Fibroblast of skin of left biceps (primary cell): ENCODE results near the gene RIC3.
"Not testable (repeated sequence)": the region's sequence is repeated elsewhere in the genome, so short reads cannot be mapped to it uniquely, and the experiment has no call there.

ENCODE experiments used
- DNase-seq, 2 experiments: peaks; one replicate each; pipeline ENCODE4 v3.0.0-alpha.2; 2013; ENCODE audit warnings: low read depth in 2 of 2

RIC3 gene

GRCh38 chr11:8190431-8190830 lies 21.6 kb upstream of the RIC3 start:
- no peak for DNase-seq

- DNase-seq, result no peak
Observed at GRCh38 chr11:8186429-8186828, 17.6 kb upstream of the RIC3 start.

- DNase-seq, result no peak
Observed at GRCh38 chr11:8183111-8183510, 14.3 kb upstream of the RIC3 start.

- no peak for DNase-seq
Observed at GRCh38 chr11:8180469-8180868, 11.6 kb upstream of the RIC3 start.

GRCh38 chr11:8178297-8178696 lies 9.5 kb upstream of the RIC3 start:
- DNase-seq, result no peak

GRCh38 chr11:8177136-8177535 lies 8.3 kb upstream of the RIC3 start:
- no peak for DNase-seq

GRCh38 chr11:8167796-8168195 lies 1.0 kb downstream of the RIC3 start:
- no peak for DNase-seq

GRCh38 chr11:8164746-8165145 lies 4.1 kb downstream of the RIC3 start:
- DNase-seq, result no peak

- DNase-seq, result not testable (repeated sequence)
Observed at GRCh38 chr11:8161627-8162304, 7.1 kb downstream of the RIC3 start.

GRCh38 chr11:8156877-8157276 lies 11.9 kb downstream of the RIC3 start:
- DNase-seq, result no peak

GRCh38 chr11:8149726-8150125 lies 19.1 kb downstream of the RIC3 start:
- DNase-seq, result no peak

GRCh38 chr11:8138526-8138925 lies 30.3 kb downstream of the RIC3 start:
- no peak for DNase-seq

GRCh38 chr11:8127447-8127846 lies 41.4 kb downstream of the RIC3 start:
- no peak for DNase-seq

- DNase-seq, result no peak
Observed at GRCh38 chr11:8126649-8127289, 42.1 kb downstream of the RIC3 start.

GRCh38 chr11:8122173-8122764 lies 46.6 kb downstream of the RIC3 start:
- no peak for DNase-seq

- DNase-seq, result no peak
Observed at GRCh38 chr11:8111636-8112035, 57.2 kb downstream of the RIC3 start.

GRCh38 chr11:8110396-8110795 lies 58.4 kb downstream of the RIC3 start:
- no peak for DNase-seq

GRCh38 chr11:8109675-8110074 lies 59.1 kb downstream of the RIC3 start:
- DNase-seq, result no peak

GRCh38 chr11:8108421-8108820 lies 60.4 kb downstream of the RIC3 start:
- DNase-seq, result no peak

GRCh38 chr11:8107642-8108041 lies 61.2 kb downstream of the RIC3 start:
- DNase-seq, result no peak

GRCh38 chr11:8106679-8107078 lies 62.1 kb downstream of the RIC3 start:
- no peak for DNase-seq

GRCh38 chr11:8105666-8106065 lies 63.2 kb downstream of the RIC3 start:
- no peak for DNase-seq

GRCh38 chr11:8105133-8105532 lies 63.7 kb downstream of the RIC3 start:
- DNase-seq, result no peak
